HG03439 (cell line): ENCODE measurements around the gene CHST3.
"Not testable (repeated sequence)": the region's sequence is repeated elsewhere in the genome, so short reads cannot be mapped to it uniquely, and the experiment has no call there.

Experiments
- ATAC-seq: cut with Tn5 transposase; IDR thresholded peaks from one replicate; pipeline ENCODE4 v1.9.1; 2021; ENCODE audit warnings: mild to moderate bottlenecking, moderate library complexity; ENCODE audit not compliant: unreplicated experiment

The CHST3 gene

DNA sequence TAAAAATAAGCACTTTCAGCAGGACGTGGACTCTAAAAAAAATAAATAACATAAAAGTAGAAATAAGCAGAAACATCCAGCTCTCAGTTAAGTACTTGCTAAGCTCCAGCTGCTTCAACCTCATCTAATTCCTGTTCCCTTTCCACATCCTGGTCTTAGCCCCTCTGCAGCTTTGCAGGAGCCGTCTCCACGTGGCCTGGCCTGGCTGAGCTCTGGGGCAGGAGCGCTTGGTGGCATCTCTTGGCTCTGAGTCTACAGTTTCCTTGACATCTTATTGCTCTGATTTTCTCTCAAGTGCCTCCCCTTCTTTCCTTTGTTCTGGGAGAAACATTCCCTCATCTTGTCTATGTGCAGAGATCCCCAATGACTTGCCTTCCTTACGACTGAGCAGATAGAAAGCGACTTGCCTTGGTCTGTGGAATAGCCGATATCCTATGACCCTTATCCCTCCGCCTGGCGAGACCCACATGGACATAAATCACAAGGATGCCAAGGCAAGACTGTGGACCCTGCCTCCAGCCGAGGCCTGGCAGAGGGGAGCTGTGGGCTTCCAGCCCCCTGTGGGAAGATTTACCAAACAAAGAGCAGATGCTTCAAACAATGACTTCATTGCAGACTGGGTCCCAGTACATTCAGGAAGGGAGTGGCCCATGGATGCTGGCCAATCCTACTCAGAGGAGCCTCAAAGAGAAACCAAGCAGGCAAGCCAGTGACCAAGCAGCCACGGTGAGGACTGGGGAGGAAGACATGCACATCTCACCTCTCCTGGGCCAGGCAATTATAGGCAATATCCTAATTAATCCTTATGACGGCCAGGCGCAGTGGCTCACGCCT lies 62.3 kb downstream of the CHST3 start:
- no peak for ATAC-seq

DNA sequence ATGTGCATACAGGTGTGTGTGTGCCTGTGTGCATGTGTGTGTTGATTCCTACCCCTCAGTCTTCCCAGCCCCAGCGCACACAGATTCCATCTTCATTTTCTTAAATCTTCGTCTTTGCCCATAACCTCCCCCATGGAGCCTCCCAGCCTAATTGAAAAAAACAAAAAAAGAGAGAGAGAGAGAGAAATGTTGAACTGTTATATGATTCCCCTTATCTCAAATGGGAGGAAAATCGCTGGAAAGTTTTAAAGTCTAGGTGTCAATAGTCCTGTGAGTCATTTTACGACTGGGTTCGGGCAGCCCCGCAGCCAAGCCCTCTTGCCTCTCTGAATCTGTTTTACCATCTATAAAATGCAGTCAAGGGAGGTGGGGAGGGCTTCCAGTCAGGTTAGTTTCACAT lies 63.3 kb downstream of the CHST3 start:
- no peak for ATAC-seq

DNA sequence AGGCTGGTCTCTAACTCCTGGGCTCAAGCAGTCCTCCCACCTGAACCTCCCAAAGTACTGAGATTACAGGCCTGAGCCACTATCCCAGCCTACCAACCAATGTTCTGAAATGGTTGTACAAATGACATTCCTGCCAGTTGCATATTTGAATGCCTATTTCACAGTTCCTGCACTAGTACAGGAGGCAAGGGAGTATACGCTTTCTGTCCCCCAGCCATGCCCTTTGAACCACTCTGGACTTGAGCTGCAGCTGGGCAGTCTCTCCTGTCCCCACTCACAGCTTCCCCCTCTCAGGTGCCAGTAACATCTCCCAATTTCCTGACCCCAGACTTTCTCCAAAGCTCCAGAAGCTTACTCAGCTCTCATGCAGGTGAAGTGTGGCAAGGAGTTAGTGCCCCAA lies 65.2 kb downstream of the CHST3 start:
- ATAC-seq, result no peak

- ATAC-seq, result no peak
These were observed 66.8 kb downstream of the CHST3 start for GRCh38 chr10:72030762-72031543.

- no peak for ATAC-seq
These were observed 67.5 kb downstream of the CHST3 start for GRCh38 chr10:72031706-72032105.

- ATAC-seq, result not testable (repeated sequence)
These were observed 68.4 kb downstream of the CHST3 start for GRCh38 chr10:72032409-72033162.

DNA sequence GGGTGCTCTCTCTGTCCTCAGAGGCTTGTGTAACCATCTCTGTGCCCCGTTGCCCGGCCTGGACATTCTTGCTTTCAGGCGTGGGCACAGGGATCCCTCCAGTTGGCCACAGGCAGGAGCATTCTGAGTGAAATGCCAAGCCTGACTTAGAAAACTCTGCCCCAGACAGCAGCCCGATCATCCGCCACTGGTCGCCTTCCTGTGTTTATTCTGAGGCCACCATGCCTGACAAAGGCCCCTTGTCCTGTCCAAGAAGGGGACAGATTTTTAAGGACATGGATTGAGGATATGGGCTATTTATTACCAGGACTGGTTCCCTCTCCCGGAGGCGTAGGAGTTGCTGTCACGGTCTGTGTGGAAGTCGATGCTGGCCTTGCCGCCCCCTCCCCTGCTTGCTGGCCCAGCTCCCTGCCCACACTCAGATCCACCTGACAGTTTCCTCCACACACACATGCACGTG lies 69.9 kb downstream of the CHST3 start:
- no peak for ATAC-seq

DNA sequence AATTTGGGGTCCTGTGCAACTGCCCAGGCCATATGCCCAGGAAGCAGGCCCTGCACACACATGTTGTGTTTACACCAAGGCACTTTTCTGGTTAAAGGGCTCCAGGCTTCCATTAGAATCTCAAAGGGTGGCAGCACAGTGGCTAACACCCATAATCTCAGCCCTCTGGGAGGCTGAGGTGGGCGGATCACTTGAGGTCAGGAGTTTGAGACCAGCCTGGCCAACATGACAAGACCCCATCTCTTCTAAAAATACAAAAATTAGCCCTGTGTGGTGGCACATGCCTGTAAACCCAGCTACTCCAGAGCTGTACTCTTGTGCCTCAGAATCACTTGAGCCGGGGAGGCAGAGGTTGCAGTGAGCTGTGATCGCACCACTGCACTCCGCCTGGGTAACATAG lies 70.6 kb downstream of the CHST3 start:
- no peak for ATAC-seq

DNA sequence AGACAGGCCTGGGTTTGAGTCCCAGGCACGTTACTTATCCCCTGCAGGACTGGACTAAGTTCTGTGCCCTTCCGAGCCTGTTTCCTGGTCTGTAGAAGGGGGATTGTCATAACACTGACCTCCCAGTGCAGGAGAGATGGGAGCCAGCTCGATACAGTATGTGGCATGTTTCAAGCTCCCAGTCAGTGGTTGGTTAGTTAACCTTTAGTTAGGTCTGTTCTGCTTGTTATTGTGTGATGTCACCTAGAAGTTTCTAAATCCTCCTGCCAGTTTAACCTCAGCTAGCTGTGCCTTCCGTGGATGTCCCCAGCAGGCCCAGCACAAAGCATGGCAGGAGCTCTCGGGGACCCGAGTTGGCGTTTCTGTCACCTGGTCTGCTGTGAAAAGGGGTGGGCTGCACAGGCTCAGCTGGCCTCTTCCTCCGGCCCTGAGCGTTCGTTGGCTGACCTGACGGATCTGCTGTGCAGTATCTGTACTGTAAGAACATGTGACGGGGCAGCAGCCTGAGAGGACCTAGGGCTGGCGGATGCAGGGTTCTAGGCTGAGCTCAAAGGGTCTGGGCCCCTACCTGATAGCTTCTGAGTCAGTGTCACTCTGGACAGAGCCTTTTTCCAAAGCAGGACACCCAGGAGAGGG lies 71.2 kb downstream of the CHST3 start:
- no peak for ATAC-seq

GRCh38 chr10:72037266-72037665 lies 73.1 kb downstream of the CHST3 start:
- no peak for ATAC-seq

- no peak for ATAC-seq
These were observed 73.6 kb downstream of the CHST3 start for GRCh38 chr10:72037811-72038210.

DNA sequence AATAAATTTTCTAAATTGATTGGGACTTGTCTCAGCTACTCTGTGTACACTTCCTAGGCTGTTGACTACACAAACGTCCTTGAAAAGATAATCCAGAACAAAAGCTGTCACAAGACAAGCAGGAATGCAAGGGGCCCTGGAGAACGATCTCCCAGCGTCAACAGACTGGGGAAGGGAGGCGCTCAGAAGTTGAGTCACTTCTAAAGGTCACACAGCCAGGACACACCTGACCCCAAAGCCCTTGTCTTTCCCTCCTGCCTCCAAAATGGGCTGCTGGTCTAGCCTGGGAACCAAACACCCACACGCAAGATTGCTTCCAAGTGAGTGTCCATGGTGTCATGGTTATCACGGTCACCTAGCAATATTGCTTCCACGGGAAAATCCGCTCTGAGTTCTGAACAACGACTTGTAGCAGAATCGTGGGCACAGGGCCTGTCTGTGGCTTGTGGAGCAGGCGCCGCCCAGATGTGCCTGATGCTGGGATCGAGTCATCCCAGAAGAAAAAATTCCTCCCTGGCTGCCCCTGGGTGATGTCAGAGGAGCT lies 74.3 kb downstream of the CHST3 start:
- ATAC-seq, result no peak

- ATAC-seq, result no peak
These were observed 75.2 kb downstream of the CHST3 start for GRCh38 chr10:72039377-72039776.

DNA sequence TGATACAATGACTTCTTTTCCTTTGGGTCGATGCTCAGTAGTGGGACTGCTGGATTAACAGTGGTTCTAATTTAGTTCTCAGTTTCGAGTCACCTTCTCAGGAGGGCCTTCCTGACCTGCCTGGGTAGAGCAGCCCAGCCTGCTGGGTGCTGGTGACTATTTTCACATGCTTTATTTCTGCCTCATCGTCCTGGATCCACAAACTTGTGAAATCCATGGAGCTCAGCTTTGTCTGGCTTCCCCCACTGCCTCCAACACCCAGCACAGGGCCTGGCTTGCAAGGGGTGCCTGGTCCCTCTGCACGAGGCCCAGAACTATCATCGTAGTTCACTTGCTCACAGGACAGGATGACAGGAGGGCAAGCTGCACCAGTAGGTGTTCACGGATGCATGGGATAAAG lies 77.3 kb downstream of the CHST3 start:
- ATAC-seq, result no peak

DNA sequence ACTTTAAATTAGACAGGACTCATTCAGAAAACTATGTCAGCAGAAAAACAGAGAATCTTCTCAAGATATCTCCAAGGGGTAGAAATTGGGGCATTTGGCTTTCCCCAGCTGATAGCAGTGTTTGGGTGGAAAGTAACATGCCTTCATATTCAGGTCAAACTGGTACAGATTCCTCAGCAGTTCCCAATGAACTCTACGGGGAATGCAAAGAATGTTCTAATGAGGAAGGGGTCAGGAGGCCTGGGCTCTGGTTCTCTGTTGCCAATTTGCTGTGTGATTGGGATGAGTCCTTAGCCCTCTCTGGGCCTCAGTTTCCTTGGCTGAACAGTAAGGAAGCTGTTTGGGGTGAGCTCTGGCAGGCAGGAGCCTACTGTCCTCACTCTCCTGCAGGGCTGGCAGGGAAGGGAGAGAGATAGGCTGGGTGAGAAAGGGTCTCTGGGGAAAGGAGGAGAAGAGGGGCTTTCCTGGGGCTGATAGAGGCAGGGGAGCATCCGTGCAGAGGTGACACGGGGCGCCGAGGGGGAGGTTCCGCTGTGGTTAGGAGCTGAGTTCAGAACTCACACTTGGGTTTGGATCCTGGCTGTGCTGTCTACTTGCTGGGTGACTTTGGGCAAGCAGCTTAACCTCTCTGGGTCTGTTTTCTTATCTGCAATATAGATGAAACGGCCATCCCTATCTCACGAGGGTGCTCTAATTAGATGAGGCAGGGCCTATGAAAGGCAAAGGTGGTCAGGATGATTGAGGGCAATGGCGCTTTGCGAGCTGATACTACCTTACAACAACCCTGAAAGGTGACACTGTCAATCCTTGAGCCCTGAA lies 79.0 kb downstream of the CHST3 start:
- no peak for ATAC-seq

DNA sequence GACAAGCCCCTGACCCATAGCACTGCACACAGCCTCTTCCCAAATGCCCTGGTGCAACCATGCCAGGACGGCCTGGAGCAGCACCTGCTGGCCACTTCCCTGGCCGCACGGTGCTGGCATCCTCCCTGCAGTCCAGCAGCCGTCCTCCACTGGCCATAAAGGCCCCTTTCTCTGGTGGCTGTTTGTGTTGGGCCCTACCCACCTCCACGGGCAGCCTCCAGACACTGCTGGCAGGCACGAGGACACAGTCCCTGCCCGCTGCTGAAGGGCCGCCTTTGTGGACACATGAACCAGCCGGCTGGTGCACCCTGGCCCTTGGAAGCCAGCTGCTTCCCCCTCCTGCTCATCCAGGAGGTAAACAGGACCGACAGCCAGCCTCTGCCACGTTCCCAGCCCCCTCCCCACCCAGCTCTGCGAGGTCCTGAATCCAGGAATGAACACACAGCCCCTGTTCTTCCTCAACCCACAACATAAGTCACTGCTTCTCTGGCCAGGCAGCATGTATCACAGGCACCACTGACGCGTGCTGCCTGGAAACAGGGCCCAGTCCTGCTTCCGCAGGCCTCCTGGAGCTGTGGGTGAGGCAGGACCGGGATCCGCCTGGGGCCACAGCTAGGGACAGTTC lies 80.3 kb downstream of the CHST3 start:
- no peak for ATAC-seq

- no peak for ATAC-seq
These were observed 81.4 kb downstream of the CHST3 start for GRCh38 chr10:72045586-72045985.

DNA sequence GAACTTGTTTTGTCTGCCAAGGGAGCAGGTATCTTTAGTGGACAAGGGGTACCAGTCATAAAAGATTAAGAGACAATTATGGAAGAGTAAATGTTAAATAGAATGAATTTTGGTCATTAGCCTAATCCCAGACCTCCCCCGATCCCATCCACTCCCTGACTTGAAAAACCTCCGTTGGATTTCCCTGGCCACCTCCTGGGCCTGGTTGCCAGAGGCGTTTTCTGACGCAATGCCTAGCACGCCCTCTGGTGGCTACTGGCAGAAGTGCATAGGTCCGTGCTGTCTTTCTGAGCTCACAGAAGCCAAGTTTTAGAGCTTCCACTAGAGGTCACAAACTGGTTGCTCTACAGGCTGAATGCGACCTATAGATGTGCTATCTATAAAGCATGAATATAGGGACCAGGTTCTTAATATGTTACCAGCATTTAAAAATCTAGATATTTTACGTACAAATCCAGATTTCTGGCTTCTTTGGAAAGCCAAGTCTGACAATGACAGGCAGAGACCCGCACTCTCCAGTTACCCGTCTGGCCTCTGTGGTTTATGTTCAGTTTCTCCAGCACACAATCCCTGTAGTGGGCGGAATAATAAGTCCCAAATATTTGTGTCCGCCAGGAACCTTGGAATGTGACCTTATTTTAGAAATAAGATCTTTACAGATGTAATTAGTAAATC lies 84.4 kb downstream of the CHST3 start:
- ATAC-seq, result peak; percentile 81

GRCh38 chr10:72049472-72049871 lies 85.3 kb downstream of the CHST3 start:
- ATAC-seq, result no peak
